Vagina (tissue), 2 donors: ENCODE results near the gene NEAT1. TPM values are rescaled to one million over a fixed set of nuclear protein-coding genes. Genes with fewer than 3 reads are reported as not detected.

Experiments
- DNase-seq, 2 donors: peaks; one replicate each; pipeline ENCODE4 v3.0.0-alpha.2; 2017; ENCODE audit errors: extremely low spot score in 2 of 2
- H3K27ac ChIP-seq: fragments of 200-600 bp; sonication (generic); one replicate; pipeline ENCODE4 v1.5.1; 2019
- H3K27me3 ChIP-seq: fragments of 200-600 bp; sonication (generic); one replicate; pipeline ENCODE4 v1.5.1; 2019
- H3K36me3 ChIP-seq, 2 donors: fragments of 200-600 bp; sonication (generic); one replicate each; pipeline ENCODE4 v1.5.1; 2017 to 2019
- H3K4me1 ChIP-seq: fragments of 200-600 bp; sonication (generic); one replicate; pipeline ENCODE4 v1.5.1; 2019
- H3K4me3 ChIP-seq, 2 donors: fragments of 200-600 bp; sonication (generic); 1 replicate in 1 of 2; 2 replicates in 1 of 2; pipeline ENCODE4 v1.5.1; 2016 to 2019
- H3K9me3 ChIP-seq: fragments of 200-600 bp; sonication (generic); one replicate; pipeline ENCODE4 v1.5.1; 2019
- CTCF ChIP-seq, 3 experiments: fragments of 450-650 bp in 2 of 3; fragments of 200-600 bp in 1 of 3; sonication (generic) in 1 of 3; IDR thresholded peaks; one replicate each; pipeline ENCODE4 v1.5.1; 2017 to 2019; ENCODE audit warnings: antibody characterized with exemption in 3 of 3, mild to moderate bottlenecking in 2 of 3, moderate library complexity in 2 of 3
- POLR2A ChIP-seq, 2 donors: fragments of 450-650 bp; IDR thresholded peaks; one replicate each; pipeline ENCODE4 v1.6.1; 2017; ENCODE audit warnings: antibody characterized with exemption in 2 of 2, mild to moderate bottlenecking in 2 of 2, moderate library complexity in 2 of 2
- POLR2AphosphoS5 ChIP-seq, 2 donors: sonication (generic); formaldehyde crosslinking; IDR thresholded peaks; one replicate each; pipeline ENCODE4 v1.9.0; 2017; ENCODE audit warnings: antibody characterized with exemption in 2 of 2, mild to moderate bottlenecking in 2 of 2, low read depth in 1 of 2; ENCODE audit not compliant: insufficient read depth in 1 of 2
- intact Hi-C: fragments of 100-400 bp; cut with DNase I; formaldehyde crosslinking; loops from one replicate; pipeline ENCODE4 v1.15.1; 2023
- total RNA-seq: library from RNA; depleted of rRNA; stranded (reverse); fragments of >200 nt; gene quantifications from one replicate; pipeline ENCODE4 v1.2.3, GENCODE V29; 2016

The NEAT1 gene
- total RNA-seq, 1 donor from 2014 or later, result 857 TPM

DNA sequence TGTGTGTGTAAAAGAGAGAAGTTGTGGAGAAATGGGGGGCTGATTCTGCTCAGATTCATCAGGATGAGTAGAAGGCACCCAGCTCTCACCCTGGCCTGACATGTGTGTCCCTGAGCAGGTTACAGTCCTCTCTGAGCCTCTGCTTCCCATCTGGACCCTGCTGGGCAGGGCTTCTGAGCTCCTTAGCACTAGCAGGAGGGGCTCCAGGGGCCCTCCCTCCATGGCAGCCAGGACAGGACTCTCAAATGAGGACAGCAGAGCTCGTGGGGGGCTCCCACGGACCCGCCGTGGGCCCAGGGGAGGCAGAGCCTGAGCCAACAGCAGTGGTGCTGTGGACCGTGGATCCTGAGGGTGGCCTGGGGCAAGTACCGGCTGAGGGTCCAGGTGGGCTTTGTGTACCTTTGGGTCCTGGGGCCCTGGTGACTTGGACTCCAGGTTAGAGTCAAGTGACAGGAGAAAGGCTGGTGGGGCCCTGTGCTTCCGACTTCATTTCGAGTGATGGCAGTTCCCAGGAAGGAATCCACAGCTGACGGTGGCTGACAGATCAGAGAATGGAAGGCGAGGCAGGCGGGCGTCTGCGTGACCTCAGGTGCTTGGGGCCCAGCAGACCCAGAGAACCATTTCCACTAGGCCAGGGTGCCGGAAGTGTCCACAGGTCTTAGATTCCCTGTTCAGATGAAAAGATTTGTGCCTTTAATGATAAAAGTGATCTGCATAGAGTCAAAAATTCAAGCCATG lies 21.9 kb downstream of the NEAT1 start:
- Histone ChIP-seq H3K4me3 (no peak overlapping the region), H3K27ac (peak overlapping the region; percentile 84), H3K9me3 (no peaks in the 10 kb centered on the region), H3K27me3 (no peaks in the 10 kb centered on the region), H3K4me1 (peaks cover 66% of the 10 kb centered on the region), H3K36me3 (peaks cover 0 to 26% of the 10 kb centered on the region in 2 donors)
- DNase-seq, result no peak
- TF ChIP-seq POLR2A (IDR thresholded peaks at IDR 0.05), result no peak
- peak in 1 of 2 donors; percentile 37 for TF ChIP-seq POLR2AphosphoS5 (IDR thresholded peaks at IDR 0.05; ENCODE audit: insufficient read depth in 1 of 2, low read depth in 1 of 2)
- intact Hi-C loops, result no loop called here

GRCh38 chr11:65445101-65445603 lies 22.6 kb downstream of the NEAT1 start:
- TF ChIP-seq POLR2A (IDR thresholded peaks at IDR 0.05) (no peak), CTCF (IDR thresholded peaks at IDR 0.05) (no peak), POLR2AphosphoS5 (IDR thresholded peaks at IDR 0.05; ENCODE audit: insufficient read depth in 1 of 2, low read depth in 1 of 2) (no peak)
- H3K36me3 ChIP-seq, result peaks cover 0 to 26% of the 10 kb centered on the region in 2 donors
- peak overlapping the region; percentile 84 for H3K27ac ChIP-seq
- intact Hi-C loops, result no loop called here
- H3K4me3 ChIP-seq, result no peak overlapping the region
- H3K4me1 ChIP-seq, result peaks cover 59% of the 10 kb centered on the region
- no peaks in the 10 kb centered on the region for H3K9me3 ChIP-seq
- no peak for DNase-seq
- H3K27me3 ChIP-seq, result no peaks in the 10 kb centered on the region

DNA sequence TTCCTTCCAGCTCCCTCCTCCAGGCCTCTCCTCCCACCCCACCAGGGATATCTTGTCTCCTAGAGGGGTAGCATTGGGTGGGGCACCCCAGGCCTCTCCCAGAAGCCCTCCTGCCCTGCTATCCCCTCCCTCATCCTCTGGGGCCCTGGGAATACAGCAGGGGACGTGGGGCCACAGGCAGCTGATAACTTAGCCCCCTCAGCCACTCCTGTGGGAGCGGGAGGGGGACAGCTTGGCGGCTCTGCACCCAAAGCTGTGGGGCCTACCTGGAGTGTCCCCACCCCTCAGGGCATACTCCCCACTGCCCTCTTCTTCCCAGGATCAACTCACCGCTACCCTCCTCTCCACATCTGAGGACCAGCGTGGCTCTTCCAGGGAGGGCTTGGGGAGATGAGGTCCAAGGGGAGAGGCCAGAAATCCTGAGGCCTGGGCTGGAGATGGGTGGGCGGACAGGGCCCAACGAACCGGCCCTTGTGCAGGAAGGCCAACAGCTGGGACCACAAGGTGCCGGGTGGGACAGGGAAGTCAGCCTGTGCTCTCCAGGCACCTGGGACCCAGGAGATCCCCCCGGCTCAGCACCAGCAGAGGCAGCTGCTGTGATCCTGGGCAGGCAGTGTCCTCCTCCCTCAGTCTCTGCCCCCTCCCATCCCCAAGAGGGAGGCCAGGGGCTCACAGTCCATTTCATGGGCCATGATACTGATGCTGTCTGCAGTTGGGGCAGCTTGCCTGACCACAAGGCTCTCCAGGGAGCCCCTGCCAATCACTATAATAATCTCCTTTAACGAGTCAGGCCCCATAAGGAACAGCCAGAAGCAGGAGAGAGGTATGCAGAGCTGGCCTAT lies 23.2 kb downstream of the NEAT1 start:
- peaks cover 0 to 26% of the 10 kb centered on the region in 2 donors for H3K36me3 ChIP-seq
- H3K27ac ChIP-seq, result peak overlapping the region; percentile 84
- no peaks in the 10 kb centered on the region for H3K9me3 ChIP-seq
- intact Hi-C loops, result no loop called here
- DNase-seq, result no peak
- H3K27me3 ChIP-seq, result no peaks in the 10 kb centered on the region
- H3K4me3 ChIP-seq, result no peak overlapping the region
- peaks cover 56% of the 10 kb centered on the region for H3K4me1 ChIP-seq
- peak in 1 of 2 donors; percentile 66 for TF ChIP-seq POLR2AphosphoS5 (IDR thresholded peaks at IDR 0.05; ENCODE audit: insufficient read depth in 1 of 2, low read depth in 1 of 2)
- no peak for TF ChIP-seq POLR2A (IDR thresholded peaks at IDR 0.05)
- no peak for TF ChIP-seq CTCF (IDR thresholded peaks at IDR 0.05)

GRCh38 chr11:65446446-65447277 lies 24.1 kb downstream of the NEAT1 start:
- DNase-seq, result no peak
- Histone ChIP-seq H3K27me3 (no peaks in the 10 kb centered on the region), H3K36me3 (peaks cover 0 to 26% of the 10 kb centered on the region in 2 donors), H3K27ac (peak overlapping the region; percentile 84), H3K4me3 (no peak overlapping the region), H3K4me1 (peaks cover 47% of the 10 kb centered on the region), H3K9me3 (no peaks in the 10 kb centered on the region)
- intact Hi-C loops, result no loop called here
- no peak for TF ChIP-seq POLR2A (IDR thresholded peaks at IDR 0.05)
- no peak for TF ChIP-seq POLR2AphosphoS5 (IDR thresholded peaks at IDR 0.05; ENCODE audit: insufficient read depth in 1 of 2, low read depth in 1 of 2)
- TF ChIP-seq CTCF (IDR thresholded peaks at IDR 0.05), result no peak

- H3K27ac ChIP-seq, result peak overlapping the region; percentile 27
- no peak overlapping the region for H3K4me3 ChIP-seq
- intact Hi-C loops, result no loop called here
- DNase-seq, result no peak
- no peaks in the 10 kb centered on the region for H3K27me3 ChIP-seq
- H3K36me3 ChIP-seq, result peaks cover 0 to 21% of the 10 kb centered on the region in 2 donors
- peaks cover 40% of the 10 kb centered on the region for H3K4me1 ChIP-seq
- no peaks in the 10 kb centered on the region for H3K9me3 ChIP-seq
- no peak for TF ChIP-seq CTCF (IDR thresholded peaks at IDR 0.05)
- no peak for TF ChIP-seq POLR2A (IDR thresholded peaks at IDR 0.05)
- TF ChIP-seq POLR2AphosphoS5 (IDR thresholded peaks at IDR 0.05; ENCODE audit: insufficient read depth in 1 of 2, low read depth in 1 of 2), result no peak
These were observed 25.4 kb downstream of the NEAT1 start for GRCh38 chr11:65448074-65448417.
